ENCODE measurements around the gene CXCR3. TPM values are rescaled to one million over a fixed set of nuclear protein-coding genes. Genes with fewer than 3 reads are reported as not detected.
A peak's percentile ranks its signal among the peaks of the same experiment; 100 is the strongest.

The CXCR3 gene
- total and polyA plus RNA-seq, 12 donors: 0.20 to 1.6 (median 0.39) TPM; not detected in 4

- Histone ChIP-seq H3K4me1 (replicated peaks in 1 of 2) (no peaks in the 10 kb centered on the region), H3K27ac (no peak overlapping the region), H3K9me3 (replicated peaks in 1 of 3) (no peaks in the 10 kb centered on the region), H3K36me3 (replicated peaks in 1 of 2) (no peaks in the 10 kb centered on the region), H3K4me3 (no peak overlapping the region), H3K27me3 (no peaks in the 10 kb centered on the region)
- no peak for DNase-seq
- TF ChIP-seq CTCF (IDR thresholded peaks at IDR 0.05): no peak
- intact Hi-C loops (cut with DNase I): no loop called here
- 84 to 97% (median 90%) methylated on average over 4 of the region's 4 CpGs for WGBS, 4 donors
Measured at GRCh38 chrX:71640002-71640401, 21.7 kb upstream of the CXCR3 start.

GRCh38 chrX:71638409-71638808, 20.1 kb upstream of the CXCR3 start:
- Histone ChIP-seq H3K27ac (no peak overlapping the region), H3K4me3 (no peak overlapping the region), H3K36me3 (replicated peaks in 1 of 2) (no peaks in the 10 kb centered on the region), H3K9me3 (replicated peaks in 1 of 3) (no peaks in the 10 kb centered on the region), H3K27me3 (no peaks in the 10 kb centered on the region), H3K4me1 (replicated peaks in 1 of 2) (no peaks in the 10 kb centered on the region)
- no peak for DNase-seq
- WGBS, 4 donors: 69 to 86% (median 80%) methylated on average over 4 of the region's 4 CpGs
- intact Hi-C loops (cut with DNase I): no loop called here
- TF ChIP-seq CTCF (IDR thresholded peaks at IDR 0.05): no peak
- TF ChIP-seq POLR2A (IDR thresholded peaks at IDR 0.05): no peak

- TF ChIP-seq CTCF (IDR thresholded peaks at IDR 0.05) (no peak), POLR2A (IDR thresholded peaks at IDR 0.05) (no peak)
- no peaks in the 10 kb centered on the region for H3K4me1 ChIP-seq (replicated peaks in 1 of 2)
- no peak for DNase-seq
- no peaks in the 10 kb centered on the region for H3K36me3 ChIP-seq (replicated peaks in 1 of 2)
- intact Hi-C loops (cut with DNase I): no loop called here
- no peaks in the 10 kb centered on the region for H3K27me3 ChIP-seq
- H3K27ac ChIP-seq: no peak overlapping the region
- no peaks in the 10 kb centered on the region for H3K9me3 ChIP-seq (replicated peaks in 1 of 3)
- H3K4me3 ChIP-seq: no peak overlapping the region
- WGBS, 4 donors: 55 to 69% (median 62%) methylated on average over 4 of the region's 4 CpGs
Measured at GRCh38 chrX:71637848-71638247, 19.5 kb upstream of the CXCR3 start.

GRCh38 chrX:71637253-71637618, 18.9 kb upstream of the CXCR3 start:
- H3K36me3 ChIP-seq (replicated peaks in 1 of 2): no peaks in the 10 kb centered on the region
- no peak overlapping the region for H3K27ac ChIP-seq
- intact Hi-C loops (cut with DNase I): no loop called here
- no peak overlapping the region for H3K4me3 ChIP-seq
- peak in 1 of 7 donors; percentile 37 for DNase-seq
- no peaks in the 10 kb centered on the region for H3K27me3 ChIP-seq
- TF ChIP-seq CTCF (IDR thresholded peaks at IDR 0.05) (no peak), POLR2A (IDR thresholded peaks at IDR 0.05) (no peak)
- no peaks in the 10 kb centered on the region for H3K4me1 ChIP-seq (replicated peaks in 1 of 2)
- no peaks in the 10 kb centered on the region for H3K9me3 ChIP-seq (replicated peaks in 1 of 3)
- 47 to 89% (median 64%) methylated on average over 1 to 3 of the region's 3 CpGs for WGBS, 4 donors

Measured in adrenal gland (tissue), 12 donors.